ENCODE data around the gene CYP2B6.

CYP2B6 gene

DNA sequence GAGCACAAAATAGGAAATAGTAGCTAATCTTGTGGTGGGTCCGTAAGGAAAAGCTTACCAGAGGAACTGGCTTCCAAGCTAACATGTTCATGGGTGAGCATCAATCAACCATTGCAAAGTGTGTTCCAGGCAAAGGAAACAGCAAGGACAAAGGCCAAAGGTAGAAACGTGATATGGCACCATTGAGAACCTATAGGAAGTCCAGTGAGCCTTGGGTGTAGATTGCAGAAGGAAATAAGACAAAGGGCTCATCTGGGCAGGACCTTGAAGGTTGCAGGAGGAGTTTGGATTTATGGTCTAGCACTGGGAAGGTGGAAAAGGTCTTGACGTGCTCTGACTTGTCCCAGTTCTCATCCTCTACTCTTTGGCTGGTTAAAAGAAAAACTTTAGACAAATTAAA, 22.3 kb downstream of the CYP2B6 start:
- H3K79me2 ChIP-seq (ENCODE audit: insufficient read depth, low read length) = no peaks in the 10 kb centered on the region
- no peaks in the 10 kb centered on the region for H3F3A ChIP-seq (ENCODE audit: insufficient read depth, low read length)
- no peak overlapping the region for H2AFZ ChIP-seq (ENCODE audit: low read length)
- no peak overlapping the region for H3K4me2 ChIP-seq (ENCODE audit: low read length)
- H3K9ac ChIP-seq (ENCODE audit: low read length) = no peak overlapping the region
- no peaks in the 10 kb centered on the region for H3K4me1 ChIP-seq (ENCODE audit: insufficient read depth, low read length, severe bottlenecking)
- H3K27ac ChIP-seq (ENCODE audit: low read depth, low read length, poor library complexity, severe bottlenecking) = no peak overlapping the region
- H3K4me3 ChIP-seq (ENCODE audit: low read depth, low read length, poor library complexity, severe bottlenecking) = no peak overlapping the region
- no peaks in the 10 kb centered on the region for H3K9me3 ChIP-seq (ENCODE audit: low read length)
- no peaks in the 10 kb centered on the region for H4K20me1 ChIP-seq (ENCODE audit: insufficient read depth, low read length)
- H3K36me3 ChIP-seq (ENCODE audit: insufficient read depth, low read length) = no peaks in the 10 kb centered on the region
- no peak for TF ChIP-seq EZH2 (IDR thresholded peaks at IDR 0.05; ENCODE audit: borderline replicate concordance, low read length)
- TF ChIP-seq, protein P1, sequence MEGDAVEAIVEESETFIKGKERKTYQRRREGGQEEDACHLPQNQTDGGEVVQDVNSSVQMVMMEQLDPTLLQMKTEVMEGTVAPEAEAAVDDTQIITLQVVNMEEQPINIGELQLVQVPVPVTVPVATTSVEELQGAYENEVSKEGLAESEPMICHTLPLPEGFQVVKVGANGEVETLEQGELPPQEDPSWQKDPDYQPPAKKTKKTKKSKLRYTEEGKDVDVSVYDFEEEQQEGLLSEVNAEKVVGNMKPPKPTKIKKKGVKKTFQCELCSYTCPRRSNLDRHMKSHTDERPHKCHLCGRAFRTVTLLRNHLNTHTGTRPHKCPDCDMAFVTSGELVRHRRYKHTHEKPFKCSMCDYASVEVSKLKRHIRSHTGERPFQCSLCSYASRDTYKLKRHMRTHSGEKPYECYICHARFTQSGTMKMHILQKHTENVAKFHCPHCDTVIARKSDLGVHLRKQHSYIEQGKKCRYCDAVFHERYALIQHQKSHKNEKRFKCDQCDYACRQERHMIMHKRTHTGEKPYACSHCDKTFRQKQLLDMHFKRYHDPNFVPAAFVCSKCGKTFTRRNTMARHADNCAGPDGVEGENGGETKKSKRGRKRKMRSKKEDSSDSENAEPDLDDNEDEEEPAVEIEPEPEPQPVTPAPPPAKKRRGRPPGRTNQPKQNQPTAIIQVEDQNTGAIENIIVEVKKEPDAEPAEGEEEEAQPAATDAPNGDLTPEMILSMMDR (IDR thresholded peaks at IDR 0.05; ENCODE audit: low read length) = no peak
- no peaks in the 10 kb centered on the region for H3K9me2 ChIP-seq (ENCODE audit: low read depth, low read length)
- H3K27me3 ChIP-seq (ENCODE audit: insufficient read depth, low read length) = no peaks in the 10 kb centered on the region

DNA sequence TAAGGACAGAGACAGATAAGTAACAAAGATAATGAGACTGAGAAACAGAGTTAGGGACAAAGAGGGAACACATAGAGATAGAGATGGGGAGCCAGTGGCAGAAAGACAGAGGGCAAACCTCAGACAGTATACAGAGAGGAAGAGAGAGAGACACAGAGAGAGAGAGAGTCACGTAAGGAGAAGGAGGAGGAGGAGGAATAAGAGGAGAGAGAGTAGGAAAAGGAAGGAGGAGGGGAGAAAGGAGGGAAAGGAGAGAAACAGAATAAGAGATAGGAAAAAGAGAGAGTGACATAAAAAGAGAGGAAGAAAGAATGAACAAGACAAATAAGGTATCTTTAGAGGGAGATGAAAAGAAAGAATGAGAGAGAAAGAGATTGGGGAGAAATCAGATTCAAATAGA, 23.6 kb downstream of the CYP2B6 start:
- H3K4me1 ChIP-seq (ENCODE audit: insufficient read depth, low read length, severe bottlenecking) = no peaks in the 10 kb centered on the region
- no peak overlapping the region for H3K27ac ChIP-seq (ENCODE audit: low read depth, low read length, poor library complexity, severe bottlenecking)
- H3K9me2 ChIP-seq (ENCODE audit: low read depth, low read length) = no peaks in the 10 kb centered on the region
- TF ChIP-seq, protein P1 (IDR thresholded peaks at IDR 0.05; ENCODE audit: low read length) = no peak
- no peak for TF ChIP-seq EZH2 (IDR thresholded peaks at IDR 0.05; ENCODE audit: borderline replicate concordance, low read length)
- no peak overlapping the region for H3K4me2 ChIP-seq (ENCODE audit: low read length)
- H3K9ac ChIP-seq (ENCODE audit: low read length) = no peak overlapping the region
- H4K20me1 ChIP-seq (ENCODE audit: insufficient read depth, low read length) = no peaks in the 10 kb centered on the region
- no peaks in the 10 kb centered on the region for H3K79me2 ChIP-seq (ENCODE audit: insufficient read depth, low read length)
- H3F3A ChIP-seq (ENCODE audit: insufficient read depth, low read length) = no peaks in the 10 kb centered on the region
- H3K9me3 ChIP-seq (ENCODE audit: low read length) = no peaks in the 10 kb centered on the region
- no peaks in the 10 kb centered on the region for H3K36me3 ChIP-seq (ENCODE audit: insufficient read depth, low read length)
- no peak overlapping the region for H3K4me3 ChIP-seq (ENCODE audit: low read depth, low read length, poor library complexity, severe bottlenecking)
- no peak overlapping the region for H2AFZ ChIP-seq (ENCODE audit: low read length)
- no peaks in the 10 kb centered on the region for H3K27me3 ChIP-seq (ENCODE audit: insufficient read depth, low read length)

DNA sequence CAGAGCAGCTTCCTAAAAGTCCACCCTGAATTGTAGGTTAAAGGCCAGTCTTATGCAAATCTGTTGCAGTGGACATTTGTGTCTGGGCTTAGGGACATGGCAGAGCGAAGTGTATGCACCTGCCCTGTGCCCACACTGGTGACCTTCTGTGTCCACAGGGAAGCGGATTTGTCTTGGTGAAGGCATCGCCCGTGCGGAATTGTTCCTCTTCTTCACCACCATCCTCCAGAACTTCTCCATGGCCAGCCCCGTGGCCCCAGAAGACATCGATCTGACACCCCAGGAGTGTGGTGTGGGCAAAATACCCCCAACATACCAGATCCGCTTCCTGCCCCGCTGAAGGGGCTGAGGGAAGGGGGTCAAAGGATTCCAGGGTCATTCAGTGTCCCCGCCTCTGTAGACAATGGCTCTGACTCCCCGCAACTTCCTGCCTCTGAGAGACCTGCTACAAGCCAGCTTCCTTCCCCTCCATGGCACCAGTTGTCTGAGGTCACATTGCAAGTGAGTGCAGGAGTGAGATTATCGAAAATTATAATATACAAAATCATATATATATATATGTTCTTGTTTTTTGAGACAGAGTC, 25.5 kb downstream of the CYP2B6 start:
- no peak overlapping the region for H3K4me2 ChIP-seq (ENCODE audit: low read length)
- no peak overlapping the region for H3K4me3 ChIP-seq (ENCODE audit: low read depth, low read length, poor library complexity, severe bottlenecking)
- H3K79me2 ChIP-seq (ENCODE audit: insufficient read depth, low read length) = no peaks in the 10 kb centered on the region
- H3K4me1 ChIP-seq (ENCODE audit: insufficient read depth, low read length, severe bottlenecking) = no peaks in the 10 kb centered on the region
- no peaks in the 10 kb centered on the region for H3K36me3 ChIP-seq (ENCODE audit: insufficient read depth, low read length)
- H4K20me1 ChIP-seq (ENCODE audit: insufficient read depth, low read length) = no peaks in the 10 kb centered on the region
- no peaks in the 10 kb centered on the region for H3K9me2 ChIP-seq (ENCODE audit: low read depth, low read length)
- no peak overlapping the region for H3K27ac ChIP-seq (ENCODE audit: low read depth, low read length, poor library complexity, severe bottlenecking)
- no peak for TF ChIP-seq EZH2 (IDR thresholded peaks at IDR 0.05; ENCODE audit: borderline replicate concordance, low read length)
- TF ChIP-seq, protein P1 (IDR thresholded peaks at IDR 0.05; ENCODE audit: low read length) = no peak
- no peaks in the 10 kb centered on the region for H3K27me3 ChIP-seq (ENCODE audit: insufficient read depth, low read length)
- no peaks in the 10 kb centered on the region for H3K9me3 ChIP-seq (ENCODE audit: low read length)
- no peak overlapping the region for H2AFZ ChIP-seq (ENCODE audit: low read length)
- no peaks in the 10 kb centered on the region for H3F3A ChIP-seq (ENCODE audit: insufficient read depth, low read length)
- no peak overlapping the region for H3K9ac ChIP-seq (ENCODE audit: low read length)
